Nephron progenitor cell (in vitro differentiated cells): ENCODE measurements around the gene PCDHA3.
"Not testable (repeated sequence)": the region's sequence is repeated elsewhere in the genome, so short reads cannot be mapped to it uniquely, and the experiment has no call there.

Source experiments
- DNase-seq: peaks from one replicate; pipeline ENCODE4 v3.0.0; 2021
- H3K27ac Mint-ChIP-seq: 2 replicates; pipeline ENCODE4 v1.8.0; 2021; ENCODE audit warnings: mild to moderate bottlenecking, moderate library complexity, mixed read lengths
- H3K27me3 Mint-ChIP-seq: 2 replicates; pipeline ENCODE4 v1.8.0; 2021; ENCODE audit warnings: mild to moderate bottlenecking, low read depth, mixed read lengths; ENCODE audit not compliant: poor library complexity
- H3K36me3 Mint-ChIP-seq: 2 replicates; pipeline ENCODE4 v1.8.0; 2021; ENCODE audit warnings: low read depth, mixed read lengths
- H3K4me1 Mint-ChIP-seq: 2 replicates; pipeline ENCODE4 v1.8.0; 2021; ENCODE audit warnings: mixed read lengths
- H3K4me3 Mint-ChIP-seq: 2 replicates; pipeline ENCODE4 v1.8.0; 2021; ENCODE audit warnings: mild to moderate bottlenecking, moderate library complexity, mixed read lengths
- H3K9me3 Mint-ChIP-seq: 2 replicates; pipeline ENCODE4 v1.8.0; 2021; ENCODE audit warnings: mild to moderate bottlenecking, moderate library complexity, mixed read lengths
- CTCF ChIP-seq: fragments of 200-600 bp; sonication (generic); IDR thresholded peaks from 2 replicates; pipeline ENCODE4 v1.5.0; 2021; ENCODE audit warnings: antibody characterized with exemption

Gene PCDHA3

GRCh38 chr5:140828362-140828737, 27.5 kb downstream of the PCDHA3 start:
- peaks cover 81% of the 10 kb centered on the region for H3K36me3 Mint-ChIP-seq
- H3K9me3 Mint-ChIP-seq: peaks cover 75% of the 10 kb centered on the region
- H3K27me3 Mint-ChIP-seq: no peaks in the 10 kb centered on the region
- H3K4me3 Mint-ChIP-seq: peak overlapping the region; percentile 80
- H3K4me1 Mint-ChIP-seq: peaks cover 5% of the 10 kb centered on the region
- peak; percentile 20 for TF ChIP-seq CTCF
- H3K27ac Mint-ChIP-seq: no peak overlapping the region
- no peak for DNase-seq

GRCh38 chr5:140829511-140830501, 28.9 kb downstream of the PCDHA3 start:
- not testable (repeated sequence) for H3K4me1 Mint-ChIP-seq, H3K27ac Mint-ChIP-seq, H3K4me3 Mint-ChIP-seq, H3K27me3 Mint-ChIP-seq, DNase-seq
- H3K36me3 Mint-ChIP-seq: peaks cover 82% of the 10 kb centered on the region
- peaks cover 81% of the 10 kb centered on the region for H3K9me3 Mint-ChIP-seq

GRCh38 chr5:140833993-140834392, 33.1 kb downstream of the PCDHA3 start, which contains the start of gene PCDHA7:
Gene PCDHA7 (plus strand): TSS chr5:140834269. CDS start chr5:140834384, 115 bp downstream.
- no peaks in the 10 kb centered on the region for H3K4me1 Mint-ChIP-seq
- H3K27ac Mint-ChIP-seq: no peak within 1 kb of the TSS
- TF ChIP-seq CTCF: no peak
- H3K36me3 Mint-ChIP-seq: peaks cover 82% of the 10 kb centered on the region
- H3K27me3 Mint-ChIP-seq: no peaks in the 10 kb centered on the region
- peaks cover 80% of the 10 kb centered on the region for H3K9me3 Mint-ChIP-seq
- DNase-seq: no peak
- H3K4me3 Mint-ChIP-seq: no peak within 1 kb of the TSS

GRCh38 chr5:140834439-140835008, 33.7 kb downstream of the PCDHA3 start:
- not testable (repeated sequence) for H3K4me1 Mint-ChIP-seq, H3K27ac Mint-ChIP-seq, DNase-seq, H3K27me3 Mint-ChIP-seq, H3K4me3 Mint-ChIP-seq
- Mint-ChIP-seq H3K36me3 (peaks cover 80% of the 10 kb centered on the region), H3K9me3 (peaks cover 79% of the 10 kb centered on the region)

GRCh38 chr5:140835622-140836510, 35.0 kb downstream of the PCDHA3 start:
- no peak overlapping the region for H3K27ac Mint-ChIP-seq
- peaks cover 88% of the 10 kb centered on the region for H3K9me3 Mint-ChIP-seq
- H3K36me3 Mint-ChIP-seq: peaks cover 85% of the 10 kb centered on the region
- TF ChIP-seq CTCF: no peak
- no peaks in the 10 kb centered on the region for H3K4me1 Mint-ChIP-seq
- no peak overlapping the region for H3K4me3 Mint-ChIP-seq
- DNase-seq: no peak
- H3K27me3 Mint-ChIP-seq: no peaks in the 10 kb centered on the region

- no peak for TF ChIP-seq CTCF
- Mint-ChIP-seq H3K4me3 (no peak within 1 kb of the TSS), H3K4me1 (no peaks in the 10 kb centered on the region), H3K9me3 (peaks cover 85% of the 10 kb centered on the region), H3K27ac (no peak within 1 kb of the TSS), H3K36me3 (peaks cover 76% of the 10 kb centered on the region), H3K27me3 (no peaks in the 10 kb centered on the region)
- no peak for DNase-seq
Measured at GRCh38 chr5:140840978-140841962, 40.4 kb downstream of the PCDHA3 start, which contains the start of gene PCDHA8. Gene PCDHA8 (plus strand): TSS chr5:140841187. CDS start chr5:140841322, 135 bp downstream.
